Adrenal gland (tissue), 12 donors: Measurements from ENCODE around the gene TPRG1. TPM values are rescaled to one million over a fixed set of nuclear protein-coding genes. Genes with fewer than 3 reads are reported as not detected.

ENCODE experiments used
- DNase-seq, 7 donors: peaks; one replicate each; pipeline ENCODE4 v3.0.0-alpha.2; 2019 to 2020
- H3K27ac ChIP-seq, 5 donors: fragments of 200-600 bp; sonication (generic) in 4 of 5; 1 replicate in 3 of 5; 2 replicates in 2 of 5; pipeline versions ENCODE4 v1.5.1 to v1.8.0; 2016 to 2020; ENCODE audit warnings: mild to moderate bottlenecking in 1 of 5
- H3K27me3 ChIP-seq: fragments of 200-600 bp; 2 replicates; pipeline ENCODE4 v1.8.0; 2021
- H3K36me3 ChIP-seq, 2 donors: fragments of 200-600 bp; replicated peaks in 1 of 2; 1 replicate in 1 of 2; 2 replicates in 1 of 2; pipeline versions ENCODE4 v1.5.1 to v1.8.0; 2018 to 2022
- H3K4me1 ChIP-seq, 2 donors: fragments of 200-600 bp; replicated peaks in 1 of 2; 1 replicate in 1 of 2; 2 replicates in 1 of 2; pipeline versions ENCODE4 v1.5.1 to v1.8.0; 2018 to 2021
- H3K4me3 ChIP-seq, 4 donors: fragments of 200-600 bp; sonication (generic) in 3 of 4; one replicate each; pipeline ENCODE4 v1.5.1; 2016 to 2018
- H3K9me3 ChIP-seq, 3 donors: fragments of 200-600 bp; sonication (generic) in 1 of 3; replicated peaks in 1 of 3; 1 replicate in 2 of 3; 2 replicates in 1 of 3; pipeline versions ENCODE4 v1.5.1 to v1.8.0; 2016 to 2021
- POLR2A ChIP-seq, 2 donors: fragments of 450-650 bp; IDR thresholded peaks; one replicate each; pipeline ENCODE4 v1.6.1; 2017; ENCODE audit warnings: antibody characterized with exemption in 2 of 2, mild to moderate bottlenecking in 2 of 2, moderate library complexity in 1 of 2
- WGBS, 4 donors: extraction: QIAGEN DNeasy Blood & Tissue Kit in 2 of 4; methylation state at CpG; one replicate each; pipeline versions ENCODE4 v1.1.5 to v1.1.7; 2013 to 2017; 5-methylcytosine and 5-hydroxymethylcytosine counted together
- intact Hi-C, 2 donors: fragments of 100-400 bp; cut with DNase I; formaldehyde crosslinking; loops; one replicate each; pipeline versions ENCODE4 v1.14.1 to v1.15.0; 2022 to 2023
- polyA plus RNA-seq, 3 donors: library from polyadenylated mRNA; stranded (reverse); fragments of 200-250 nt in 2 of 3; fragments of 350-450 nt in 1 of 3; fragmentation: Illumina TruSeq in 1 of 3; extraction: RNeasy Lipid Tissue Mini Kit (QIAGEN cat#74804) in 1 of 3; gene quantifications; one replicate each; pipeline ENCODE4 v1.2.3, GENCODE V29; 2013 to 2014
- total RNA-seq, 9 donors: library from RNA; depleted of rRNA in 4 of 9; stranded (reverse); fragments of >200 nt in 4 of 9; fragments of 120-200 nt in 1 of 9; fragmentation: NEBNext Ultra II Directional in 1 of 9; extraction: Animal tissue kit (Norgen Biotek cat#: 25700) in 1 of 9; gene quantifications; one replicate each; pipeline versions ENCODE4 v1.1.0 to v1.2.4, GENCODE V29; 2013 to 2023
- TF ChIP-seq, protein P1 (sequence below), 6 experiments: fragments of 450-650 bp in 4 of 6; fragments of 200-600 bp in 2 of 6; sonication (generic) in 1 of 6; IDR thresholded peaks; 1 replicate in 5 of 6; 2 replicates in 1 of 6; pipeline versions ENCODE4 v1.5.1 to v1.8.0; 2016 to 2021; ENCODE audit warnings: antibody characterized with exemption in 6 of 6, mild to moderate bottlenecking in 2 of 6, moderate library complexity in 1 of 6
- donor health status: healthy with polysubstance abuse.
- donor health status: Bipolar disorder and iron deficiency.
- donor health status: DM: yes; HTN: yes; CAD: no.
- donor health status: DM: no; HTN: no; CAD: no.
- donor health status: DM: no; HTN: no; CAD: no.
- donor health status: DM: yes; HTN: yes; CAD: no.

Gene TPRG1
- total and polyA plus RNA-seq, 12 donors, result 2.6 to 9.4 (median 3.9) TPM

DNA sequence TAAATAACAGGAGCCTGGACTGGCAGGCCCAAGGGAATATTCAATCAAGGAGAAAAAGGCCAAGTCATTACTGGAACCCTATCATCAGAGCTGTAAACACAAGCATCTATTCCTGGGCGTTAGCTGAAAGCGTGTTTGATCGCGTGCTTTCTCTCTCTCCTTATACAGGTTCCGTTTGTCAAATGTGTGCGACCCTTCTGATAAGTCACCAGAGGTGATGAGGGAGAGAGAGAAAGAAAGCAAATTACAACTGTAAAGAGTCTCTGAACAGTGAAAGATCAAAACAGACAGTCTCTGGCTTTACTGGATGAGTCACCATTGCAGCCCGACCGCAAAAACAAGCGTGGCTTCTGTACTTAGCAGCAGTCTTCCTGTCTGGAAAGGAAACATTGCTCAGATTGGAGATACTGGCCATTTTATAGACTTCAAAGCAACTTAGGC, 39.5 kb upstream of the TPRG1 start:
- peak overlapping the region in 3 of 5 donors; percentile 10 to 69 (median 30) for H3K27ac ChIP-seq
- TF ChIP-seq, protein P1, sequence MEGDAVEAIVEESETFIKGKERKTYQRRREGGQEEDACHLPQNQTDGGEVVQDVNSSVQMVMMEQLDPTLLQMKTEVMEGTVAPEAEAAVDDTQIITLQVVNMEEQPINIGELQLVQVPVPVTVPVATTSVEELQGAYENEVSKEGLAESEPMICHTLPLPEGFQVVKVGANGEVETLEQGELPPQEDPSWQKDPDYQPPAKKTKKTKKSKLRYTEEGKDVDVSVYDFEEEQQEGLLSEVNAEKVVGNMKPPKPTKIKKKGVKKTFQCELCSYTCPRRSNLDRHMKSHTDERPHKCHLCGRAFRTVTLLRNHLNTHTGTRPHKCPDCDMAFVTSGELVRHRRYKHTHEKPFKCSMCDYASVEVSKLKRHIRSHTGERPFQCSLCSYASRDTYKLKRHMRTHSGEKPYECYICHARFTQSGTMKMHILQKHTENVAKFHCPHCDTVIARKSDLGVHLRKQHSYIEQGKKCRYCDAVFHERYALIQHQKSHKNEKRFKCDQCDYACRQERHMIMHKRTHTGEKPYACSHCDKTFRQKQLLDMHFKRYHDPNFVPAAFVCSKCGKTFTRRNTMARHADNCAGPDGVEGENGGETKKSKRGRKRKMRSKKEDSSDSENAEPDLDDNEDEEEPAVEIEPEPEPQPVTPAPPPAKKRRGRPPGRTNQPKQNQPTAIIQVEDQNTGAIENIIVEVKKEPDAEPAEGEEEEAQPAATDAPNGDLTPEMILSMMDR (IDR thresholded peaks at IDR 0.05), result no peak
- TF ChIP-seq POLR2A (IDR thresholded peaks at IDR 0.05), result no peak
- WGBS, 4 donors, result 35 to 40% (median 39%) methylated on average over 9 of the region's 9 CpGs
- H3K36me3 ChIP-seq, result no peaks in the 10 kb centered on the region
- H3K27me3 ChIP-seq, result no peaks in the 10 kb centered on the region
- peak in 6 of 7 donors; percentile 55 to 84 (median 60) for DNase-seq
- intact Hi-C loops, result no loop called here
- no peaks in the 10 kb centered on the region for H3K9me3 ChIP-seq
- H3K4me1 ChIP-seq, result peaks cover 0 to 17% of the 10 kb centered on the region in 2 donors
- no peak overlapping the region for H3K4me3 ChIP-seq

DNA sequence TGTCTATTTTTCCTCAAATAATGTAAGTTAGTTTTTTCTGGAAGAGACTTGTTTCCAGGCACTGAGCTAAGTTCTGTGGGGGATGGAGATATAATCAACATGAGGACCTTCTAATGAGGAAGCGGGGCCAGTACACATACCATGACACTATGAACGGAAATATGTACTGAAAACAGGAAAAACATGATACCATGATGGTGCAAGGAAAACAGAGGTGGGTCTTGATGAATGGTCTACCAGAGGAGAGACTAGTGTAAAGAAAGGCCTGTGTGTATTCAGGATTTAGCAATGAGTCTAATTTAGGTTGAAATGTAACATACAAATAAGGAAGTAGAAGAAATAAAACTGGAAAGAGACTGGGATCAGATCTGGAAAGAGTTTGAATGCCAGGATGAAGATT, 38.9 kb upstream of the TPRG1 start:
- H3K36me3 ChIP-seq, result no peaks in the 10 kb centered on the region
- H3K9me3 ChIP-seq, result no peaks in the 10 kb centered on the region
- H3K4me1 ChIP-seq, result peaks cover 0 to 17% of the 10 kb centered on the region in 2 donors
- TF ChIP-seq, protein P1 (IDR thresholded peaks at IDR 0.05), result no peak
- no peak for TF ChIP-seq POLR2A (IDR thresholded peaks at IDR 0.05)
- peak overlapping the region in 3 of 5 donors; percentile 10 to 69 (median 30) for H3K27ac ChIP-seq
- no peak overlapping the region for H3K4me3 ChIP-seq
- intact Hi-C loops, result no loop called here
- no peak for DNase-seq
- no peaks in the 10 kb centered on the region for H3K27me3 ChIP-seq
- WGBS, 4 donors, result 83 to 97% (median 86%) methylated on average over 2 of the region's 2 CpGs

DNA sequence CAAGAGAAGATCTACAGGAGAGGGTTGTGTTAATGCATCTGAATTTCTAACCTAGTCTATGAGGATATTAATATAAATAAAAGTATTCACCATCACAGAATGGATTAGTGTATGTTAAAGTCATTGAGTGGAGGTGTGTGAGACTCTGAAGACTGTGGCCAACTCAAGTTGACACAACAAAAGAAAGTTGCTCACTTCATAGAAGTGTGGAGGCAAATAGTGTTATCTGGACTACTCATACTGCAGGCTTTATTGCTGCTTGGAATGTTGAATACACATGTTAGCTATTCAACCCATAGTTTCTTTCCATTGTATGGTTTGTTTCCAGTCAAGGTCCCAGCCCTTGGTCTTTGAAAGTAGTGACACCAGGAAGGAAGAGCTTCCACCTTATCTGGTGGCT, 38.0 kb upstream of the TPRG1 start:
- Histone ChIP-seq H3K4me3 (no peak overlapping the region), H3K9me3 (no peaks in the 10 kb centered on the region), H3K27ac (no peak overlapping the region), H3K27me3 (no peaks in the 10 kb centered on the region), H3K36me3 (no peaks in the 10 kb centered on the region), H3K4me1 (peaks cover 0 to 17% of the 10 kb centered on the region in 2 donors)
- no peak for TF ChIP-seq POLR2A (IDR thresholded peaks at IDR 0.05)
- TF ChIP-seq, protein P1 (IDR thresholded peaks at IDR 0.05), result no peak
- no peak for DNase-seq
- intact Hi-C loops, result no loop called here

GRCh38 chr3:189137416-189137815, 34.4 kb upstream of the TPRG1 start:
- no peaks in the 10 kb centered on the region for H3K36me3 ChIP-seq
- intact Hi-C loops, result no loop called here
- 94 to 97% (median 96%) methylated on average over 4 of the region's 4 CpGs for WGBS, 4 donors

More at GRCh38 chr3:189137416-189137815, 34.4 kb upstream of the TPRG1 start:
- DNase-seq, result no peak
- Histone ChIP-seq H3K4me3 (no peak overlapping the region), H3K9me3 (no peaks in the 10 kb centered on the region), H3K27ac (no peak overlapping the region), H3K27me3 (no peaks in the 10 kb centered on the region), H3K4me1 (peaks cover 0 to 7% of the 10 kb centered on the region in 2 donors)
- TF ChIP-seq, protein P1 (IDR thresholded peaks at IDR 0.05), result no peak
- no peak for TF ChIP-seq POLR2A (IDR thresholded peaks at IDR 0.05)
